Esophagus muscularis mucosa (tissue), 3 donors: Measurements from ENCODE around the gene MYO1E.

Source experiments
- CTCF ChIP-seq, 3 experiments: fragments of 200-600 bp in 2 of 3; fragments of 450-650 bp in 1 of 3; sonication (generic) in 2 of 3; IDR thresholded peaks; one replicate each; pipeline ENCODE4 v1.5.1; 2017 to 2019; ENCODE audit warnings: antibody characterized with exemption in 3 of 3, mild to moderate bottlenecking in 2 of 3, moderate library complexity in 1 of 3
- POLR2A ChIP-seq: fragments of 450-650 bp; IDR thresholded peaks from one replicate; pipeline ENCODE4 v1.6.1; 2017; ENCODE audit warnings: antibody characterized with exemption, moderate library complexity, mild to moderate bottlenecking, low read depth

- TF ChIP-seq POLR2A (no peak), CTCF (IDR thresholded peaks at IDR 0.05) (no peak)
Observed at GRCh38 chr15:59186501-59186900, 186.2 kb downstream of the MYO1E start.
